NCI-H2029 treated with DMSO at 0.1 percent for 48 hours (cell line): Measurements from ENCODE around the gene P2RX1.

Experiments
- DNase-seq: peaks from one replicate; lab custom pipeline; 2025; lab: John Stamatoyannopoulos, UW

Gene P2RX1

GRCh38 chr17:3887804-3888203 is 28.5 kb downstream of the P2RX1 start:
- DNase-seq, result peak; percentile 48

- no peak for DNase-seq
Measured at GRCh38 chr17:3887394-3887793, 28.9 kb downstream of the P2RX1 start.

- no peak for DNase-seq
Measured at GRCh38 chr17:3886776-3887175, 29.5 kb downstream of the P2RX1 start.

GRCh38 chr17:3885970-3886369 is 30.3 kb downstream of the P2RX1 start:
- DNase-seq, result no peak

- no peak for DNase-seq
Measured at GRCh38 chr17:3885271-3885670, 31.0 kb downstream of the P2RX1 start.

GRCh38 chr17:3884188-3884587 is 32.1 kb downstream of the P2RX1 start:
- DNase-seq, result no peak

- DNase-seq, result no peak
Measured at GRCh38 chr17:3882276-3882675, 34.0 kb downstream of the P2RX1 start.

- DNase-seq, result no peak
Measured at GRCh38 chr17:3880983-3881382, 35.3 kb downstream of the P2RX1 start.

- DNase-seq, result no peak
Measured at GRCh38 chr17:3879591-3880417, 36.5 kb downstream of the P2RX1 start.

- no peak for DNase-seq
Measured at GRCh38 chr17:3879186-3879585, 37.1 kb downstream of the P2RX1 start.

- no peak for DNase-seq
Measured at GRCh38 chr17:3877220-3877619, 39.0 kb downstream of the P2RX1 start.

- DNase-seq, result no peak
Measured at GRCh38 chr17:3875317-3875716, 40.9 kb downstream of the P2RX1 start.

GRCh38 chr17:3873862-3874261 is 42.4 kb downstream of the P2RX1 start:
- DNase-seq, result no peak

- no peak for DNase-seq
Measured at GRCh38 chr17:3870871-3871306, 45.4 kb downstream of the P2RX1 start.

GRCh38 chr17:3867606-3868005 is 48.7 kb downstream of the P2RX1 start:
- no peak for DNase-seq

GRCh38 chr17:3867106-3867505 is 49.2 kb downstream of the P2RX1 start:
- DNase-seq, result no peak

- no peak for DNase-seq
Measured at GRCh38 chr17:3866276-3866675, 50.0 kb downstream of the P2RX1 start.

GRCh38 chr17:3865176-3865575 is 51.1 kb downstream of the P2RX1 start:
- DNase-seq, result no peak

- DNase-seq, result no peak
Measured at GRCh38 chr17:3864534-3864933, 51.7 kb downstream of the P2RX1 start.

- DNase-seq, result no peak
Measured at GRCh38 chr17:3861761-3862681, 54.2 kb downstream of the P2RX1 start.

GRCh38 chr17:3860939-3861700 is 55.1 kb downstream of the P2RX1 start:
- no peak for DNase-seq

GRCh38 chr17:3859940-3860339 is 56.3 kb downstream of the P2RX1 start:
- DNase-seq, result no peak
